ENCODE data around the gene TTLL6.
"Not testable (repeated sequence)": the region's sequence is repeated elsewhere in the genome, so short reads cannot be mapped to it uniquely, and the experiment has no call there.

Gene TTLL6

GRCh38 chr17:48799069-48799723 lies 17.8 kb downstream of the TTLL6 start:
- H3K4me3 ChIP-seq (ENCODE audit: control insufficient read depth, low read depth, low read length), result no peak overlapping the region
- TF ChIP-seq CTCF (IDR thresholded peaks at IDR 0.05; ENCODE audit: control insufficient read depth, insufficient read depth, low read depth, low read length, missing control alignments), result no peak
- no peak for DNase-seq (ENCODE audit: low read depth)

GRCh38 chr17:48796163-48796522 lies 20.9 kb downstream of the TTLL6 start:
- not testable (repeated sequence) for H3K4me3 ChIP-seq (ENCODE audit: control insufficient read depth, low read depth, low read length); DNase-seq (ENCODE audit: low read depth)

GRCh38 chr17:48795444-48796162 lies 21.4 kb downstream of the TTLL6 start:
- TF ChIP-seq CTCF (IDR thresholded peaks at IDR 0.05; ENCODE audit: control insufficient read depth, insufficient read depth, low read depth, low read length, missing control alignments), result no peak
- DNase-seq (ENCODE audit: low read depth), result peak; percentile 55

GRCh38 chr17:48792033-48792798 lies 24.8 kb downstream of the TTLL6 start:
- no peak for TF ChIP-seq CTCF (IDR thresholded peaks at IDR 0.05; ENCODE audit: control insufficient read depth, insufficient read depth, low read depth, low read length, missing control alignments)
- H3K4me3 ChIP-seq (ENCODE audit: control insufficient read depth, low read depth, low read length), result no peak overlapping the region
- no peak for DNase-seq (ENCODE audit: low read depth)

More at GRCh38 chr17:48795444-48796162, 21.4 kb downstream of the TTLL6 start:
- no peak overlapping the region for H3K4me3 ChIP-seq (ENCODE audit: control insufficient read depth, low read depth, low read length)

GRCh38 chr17:48791128-48792032 lies 25.6 kb downstream of the TTLL6 start:
- peak; percentile 66 for DNase-seq (ENCODE audit: low read depth)
- TF ChIP-seq CTCF (IDR thresholded peaks at IDR 0.05; ENCODE audit: control insufficient read depth, insufficient read depth, low read depth, low read length, missing control alignments), result peak; percentile 87
- no peak overlapping the region for H3K4me3 ChIP-seq (ENCODE audit: control insufficient read depth, low read depth, low read length)

GRCh38 chr17:48790607-48791127 lies 26.4 kb downstream of the TTLL6 start:
- no peak for TF ChIP-seq CTCF (IDR thresholded peaks at IDR 0.05; ENCODE audit: control insufficient read depth, insufficient read depth, low read depth, low read length, missing control alignments)
- no peak overlapping the region for H3K4me3 ChIP-seq (ENCODE audit: control insufficient read depth, low read depth, low read length)
- no peak for DNase-seq (ENCODE audit: low read depth)
